A673 (cell line): ENCODE results near the gene PARP11.

Experiments
- CTCF ChIP-seq: fragments of 300-800, 200-600 bp; sonication (generic); conservative IDR thresholded peaks from 2 replicates; pipeline ENCODE4 v1.5.1; 2017; ENCODE audit warnings: low read depth, mild to moderate bottlenecking, antibody characterized with exemption, low read length, moderate library complexity, mixed read lengths
- EZH2 ChIP-seq: fragments of 200-600 bp; sonication (generic); IDR thresholded peaks from 2 replicates; pipeline ENCODE4 v1.6.1; 2017; ENCODE audit warnings: borderline replicate concordance, low read depth, mild to moderate bottlenecking, mixed read lengths, antibody characterized with exemption, low read length; ENCODE audit not compliant: poor library complexity, severe bottlenecking

DNA sequence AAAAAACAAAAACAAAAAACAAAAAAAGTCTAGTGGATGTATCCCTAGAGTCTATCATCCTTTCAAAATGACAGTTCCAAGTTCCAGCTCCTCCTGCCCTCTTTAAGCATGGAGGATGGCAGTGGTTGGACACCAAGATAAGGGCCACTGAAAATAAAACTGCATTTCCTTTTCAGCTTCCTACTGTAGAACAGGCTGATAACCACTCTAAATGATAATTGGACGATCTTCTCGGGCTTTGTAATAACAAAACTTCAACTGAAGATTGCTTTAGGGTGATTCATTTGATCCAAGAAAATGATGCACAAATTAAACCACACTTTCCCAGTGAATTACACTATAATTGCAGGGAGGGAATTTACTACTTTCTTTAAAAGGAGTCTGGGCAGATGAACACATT, 78.1 kb downstream of the PARP11 start:
- no peak for TF ChIP-seq CTCF
- no peak for TF ChIP-seq EZH2
